K562 (cell line): ENCODE results near the gene CTNS. TPM values are rescaled to one million over a fixed set of nuclear protein-coding genes. Genes with fewer than 3 reads are reported as not detected.

Experiments used
- ATAC-seq: fragments of 200-7000 bp; cut with Tn5 transposase; 3 replicates; pipeline ENCODE4 v1.9.1; 2020; ENCODE audit warnings: moderate library complexity
- BruUV-seq: library from RNA; stranded (reverse); fragments of 400-500 nt; replicated peaks from 2 replicates; lab custom pipeline; 2021; lab: Mats Ljungman, UMichigan
- CTCF ChIA-PET: fragments of 300-600 bp; formaldehyde crosslinking; extraction: SDS; loops from one replicate; lab custom pipeline; 2021; ENCODE audit warnings: low intra/inter-chr PET ratio; lab: Yijun Ruan, JAX
- POLR2A ChIA-PET: fragments of 300-600, 350-650 bp; sonication (Branson Sonifier 250); formaldehyde crosslinking; extraction: SDS; loops from one replicate; lab custom pipeline; 2021; ENCODE audit warnings: antibody characterized with exemption, inconsistent platforms; lab: Yijun Ruan, JAX
- DNase-seq, 4 experiments: peaks; one replicate each; pipeline versions ENCODE4 v3.0.0 to v3.0.0-alpha.2; 2011 to 2018; ENCODE audit warnings: low spot score in 3 of 4, mixed read lengths in 3 of 4; ENCODE audit errors: extremely low read depth in 1 of 4
- FAIRE-seq: peaks from 2 replicates; lab custom pipeline; 2011; peaks lifted over from hg19 to GRCh38; lab: Jason Lieb, UNC
- H2AFZ ChIP-seq: 2 replicates; pipeline ENCODE4 v1.6.0; 2011; ENCODE audit warnings: low read depth, low read length, control low read depth, inconsistent platforms
- H3K27ac ChIP-seq: fragments of 200-600 bp; 3 replicates; pipeline ENCODE4 v1.8.0; 2011; ENCODE audit warnings: low read depth, mild to moderate bottlenecking, control low read depth, inconsistent platforms, low read length, moderate library complexity, mixed read lengths; ENCODE audit errors: extremely low read depth
- H3K27me3 ChIP-seq, 2 experiments: fragments of 300-600 bp in 1 of 2; 2 replicates in 1 of 2; 3 replicates in 1 of 2; pipeline versions ENCODE4 v1.6.0 to v1.8.0; 2011; ENCODE audit warnings: inconsistent platforms in 2 of 2, low read length in 2 of 2, mild to moderate bottlenecking in 1 of 2, mixed read lengths in 1 of 2, moderate library complexity in 1 of 2; ENCODE audit not compliant: control insufficient read depth in 2 of 2, insufficient read depth in 2 of 2
- H3K36me3 ChIP-seq: fragments of 300-600 bp; 3 replicates; pipeline ENCODE4 v1.8.0; 2011; ENCODE audit warnings: mild to moderate bottlenecking, low read length, inconsistent platforms; ENCODE audit not compliant: control insufficient read depth, insufficient read depth
- H3K4me1 ChIP-seq, 2 experiments: fragments of 200-600 bp in 1 of 2; replicated peaks in 1 of 2; 2 replicates in 1 of 2; 3 replicates in 1 of 2; pipeline versions ENCODE4 v1.5.1 to v1.8.0; 2011; ENCODE audit warnings: inconsistent platforms in 2 of 2, low read length in 2 of 2, mild to moderate bottlenecking in 1 of 2, mixed read lengths in 1 of 2, moderate library complexity in 1 of 2; ENCODE audit not compliant: control insufficient read depth in 2 of 2, insufficient read depth in 2 of 2
- H3K4me2 ChIP-seq: 2 replicates; pipeline ENCODE4 v1.6.1; 2011; ENCODE audit warnings: low read length, control low read depth, inconsistent platforms, mixed read lengths; ENCODE audit not compliant: insufficient read depth
- H3K4me3 ChIP-seq: fragments of 200-600 bp; sonication (generic), shearing (Covaris generic); 2 replicates; pipeline ENCODE4 v1.5.1; 2016; ENCODE audit warnings: control low read depth, inconsistent platforms
- H3K79me2 ChIP-seq: fragments of 200-600 bp; 3 replicates; pipeline ENCODE4 v1.8.0; 2011; ENCODE audit warnings: low read length, inconsistent platforms; ENCODE audit not compliant: control insufficient read depth, insufficient read depth
- H3K9ac ChIP-seq, 2 experiments: 2 replicates each; pipeline versions ENCODE4 v1.6.0 to v1.6.1; 2011; ENCODE audit warnings: low read depth in 2 of 2, low read length in 2 of 2, control low read depth in 1 of 2, inconsistent platforms in 1 of 2, mild to moderate bottlenecking in 1 of 2, mixed read lengths in 1 of 2; ENCODE audit not compliant: insufficient read depth in 1 of 2
- H3K9me1 ChIP-seq: one replicate; pipeline ENCODE4 v1.6.0; 2011; ENCODE audit warnings: inconsistent platforms, mild to moderate bottlenecking, low read length, moderate library complexity; ENCODE audit not compliant: control insufficient read depth, insufficient read depth
- H3K9me3 ChIP-seq: replicated peaks from 2 replicates; pipeline ENCODE4 v1.5.1; 2011; ENCODE audit warnings: low read depth, low read length, inconsistent platforms; ENCODE audit not compliant: control insufficient read depth, insufficient read depth
- H4K20me1 ChIP-seq: replicated peaks from 2 replicates; pipeline ENCODE4 v1.6.1; 2011; ENCODE audit warnings: low read length, inconsistent platforms, mixed read lengths; ENCODE audit not compliant: control insufficient read depth, insufficient read depth
- BACH1 ChIP-seq: fragments of 200-800 bp; sonication (Bioruptor generic); IDR thresholded peaks from 2 replicates; pipeline ENCODE4 v1.6.1; 2016; ENCODE audit warnings: missing genetic modification characterization, missing compliant biosample characterization
- CCAR2 ChIP-seq: fragments of 200-400 bp; formaldehyde crosslinking; IDR thresholded peaks from 2 replicates; pipeline ENCODE4 v1.6.1; 2017; ENCODE audit warnings: mild to moderate bottlenecking, low read depth, low read length
- PBX2 ChIP-seq, 2 experiments: IDR thresholded peaks in 1 of 2; conservative IDR thresholded peaks in 1 of 2; 2 replicates each; pipeline ENCODE4 v1.6.1; 2016; ENCODE audit warnings: low read depth in 2 of 2, mild to moderate bottlenecking in 1 of 2, missing compliant biosample characterization in 1 of 2, missing genetic modification characterization in 1 of 2, moderate library complexity in 1 of 2
- SETDB1 ChIP-seq: IDR thresholded peaks from one replicate; pipeline ENCODE4 v1.6.1; 2012; ENCODE audit warnings: low read length, control low read depth, inconsistent platforms
- SRF ChIP-seq, 2 experiments: fragments of 250-450, 450-650 bp in 1 of 2; sonication (Bioruptor Pico) in 1 of 2; sonication (generic) in 1 of 2; formaldehyde crosslinking; IDR thresholded peaks; 2 replicates each; pipeline versions ENCODE4 v1.5.0 to v1.5.1; 2020 to 2022; ENCODE audit warnings: mild to moderate bottlenecking in 1 of 2, missing genetic modification reagents in 1 of 2
- ZNF146 ChIP-seq: IDR thresholded peaks from one replicate; pipeline ENCODE4 v1.6.1; 2018; ENCODE audit warnings: missing compliant biosample characterization; ENCODE audit not compliant: unreplicated experiment
- WGBS: fragments of 100-300 bp; shearing (Covaris generic); methylation state at CpG from one replicate; pipeline ENCODE4 v1.1.6; 2016; ENCODE audit warnings: low coverage, mixed read lengths; ENCODE audit not compliant: insufficient coverage; ENCODE audit errors: missing lambda C conversion rate; 5-methylcytosine and 5-hydroxymethylcytosine counted together
- in situ Hi-C: fragments of 300-500 bp; cut with MboI; formaldehyde crosslinking; loops from 4 replicates; pipeline ENCODE4 v1.15.0; 2018; ENCODE audit warnings: inconsistent platforms, mixed read lengths
- intact Hi-C: fragments of 100-400 bp; cut with micrococcal nuclease; formaldehyde crosslinking; loops from 2 replicates; pipeline ENCODE4 v1.14.2; 2022
- polyA plus RNA-seq, 8 experiments: library from polyadenylated mRNA; depleted of rRNA in 4 of 8; stranded (reverse) in 5 of 8; unstranded in 3 of 8; fragments of >200 nt; fragmentation: Nextera tagmentation in 2 of 8; fragmentation: Illumina TruSeq in 1 of 8; extraction: Ambion mirVana in 2 of 8; extraction: Trizol in 1 of 8; gene quantifications; 2 replicates each; pipeline versions ENCODE4 v1.2.1 to v1.2.3, GENCODE V29; 2011 to 2014; ENCODE audit warnings: inconsistent platforms in 1 of 8, missing spikeins in 1 of 8
- total RNA-seq, 7 experiments: library from RNA; depleted of rRNA in 6 of 7; stranded (reverse); fragments of >200 nt in 6 of 7; fragmentation: Illumina TruSeq in 2 of 7; extraction: Trizol in 2 of 7; gene quantifications; 2 replicates each; pipeline versions ENCODE4 v1.2.1 to v1.2.3, GENCODE V29; 2011 to 2021; ENCODE audit warnings: low replicate concordance in 1 of 7

The CTNS gene
- total and polyA plus RNA-seq, 9 of the 15 experiments (the other 6 are each of a cell fraction or from before 2014, with no cell fraction given), result 0.66 to 8.4 (median 4.9) TPM

GRCh38 chr17:3689262-3690093 is 52.9 kb downstream of the CTNS start (continued):
- TF ChIP-seq PBX2 (CRISPR knock-in tag; IDR thresholded peaks at IDR 0.05; ENCODE audit: low read depth) (no peak), PBX2 (tag; conservative IDR thresholded peaks at IDR 0.05; ENCODE audit: low read depth) (no peak), BACH1 (tag) (no peak), ZNF146 (no peak)

GRCh38 chr17:3690094-3690715 is 53.6 kb downstream of the CTNS start:
- no peak overlapping the region for H3K27ac ChIP-seq
- TF ChIP-seq SRF (CRISPR knock-in tag; IDR thresholded peaks at IDR 0.05) (no peak), SETDB1 (no peak), CCAR2 (no peak)

More at GRCh38 chr17:3690094-3690715, 53.6 kb downstream of the CTNS start:
- no peak overlapping the region for H3K9ac ChIP-seq
- ATAC-seq (peak; percentile 50; the same call in 2 of the 3 replicates), DNase-seq (no peak), FAIRE-seq (no peak)
- H4K20me1 ChIP-seq, result no peaks in the 10 kb centered on the region
- H3K9me1 ChIP-seq, result no peaks in the 10 kb centered on the region
- H3K79me2 ChIP-seq, result no peaks in the 10 kb centered on the region
- ChIA-PET POLR2A (no interaction called here), CTCF (no interaction called here)
- H2AFZ ChIP-seq, result no peak overlapping the region
- no peaks in the 10 kb centered on the region for H3K36me3 ChIP-seq
- no peak overlapping the region for H3K4me3 ChIP-seq
- in situ Hi-C loops, result no loop called here
- H3K4me2 ChIP-seq, result no peak overlapping the region
- H3K4me1 ChIP-seq, result peaks cover 0 to 33% of the 10 kb centered on the region in 2 experiments; a peak in 2 of 5 replicates
- H3K27me3 ChIP-seq, result no peaks in the 10 kb centered on the region
- BruUV-seq, result no TSS peak
- intact Hi-C loops, result loop anchor here (10.0 kb wide), 1 partner anchor 85 kb away; the partner anchor contains the start of gene TRPV1
- no peaks in the 10 kb centered on the region for H3K9me3 ChIP-seq
- WGBS, result 58% methylated on average over 14 of the region's 22 CpGs
